SH-SY5Y (cell line): ENCODE results near the gene RAPGEF5.

Source experiments
- GATA2 ChIP-seq: IDR thresholded peaks from 2 replicates; pipeline ENCODE4 v1.6.1; 2011; ENCODE audit warnings: mild to moderate bottlenecking, low read depth, low read length
- GATA3 ChIP-seq: IDR thresholded peaks from 2 replicates; pipeline ENCODE4 v1.6.1; 2011; ENCODE audit warnings: low read depth, mild to moderate bottlenecking, low read length, moderate library complexity

DNA sequence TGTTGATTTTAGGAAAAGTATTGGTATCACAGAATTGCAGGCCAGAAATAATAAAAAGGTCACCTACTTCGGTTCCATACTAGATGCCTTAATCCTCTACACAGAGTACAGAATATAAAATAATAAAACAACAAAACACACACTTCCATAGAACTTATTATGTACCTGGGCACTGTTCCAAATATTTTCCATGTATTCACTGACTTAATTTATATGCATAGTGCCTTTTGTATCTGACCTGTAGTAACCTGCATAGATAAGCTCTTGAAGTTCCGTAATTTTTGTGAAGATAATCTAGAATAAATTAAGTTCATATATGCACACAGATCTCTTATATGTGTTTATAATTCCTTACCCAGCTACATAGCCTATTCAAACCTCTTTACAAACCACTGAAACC, 78.3 kb downstream of the RAPGEF5 start:
- TF ChIP-seq GATA2 (no peak), GATA3 (no peak)
